Fibroblast of pulmonary artery (primary cell): ENCODE results near the gene PJA1.

Experiments
- DNase-seq: peaks from one replicate; pipeline ENCODE4 v3.0.0-alpha.2; 2010; ENCODE audit warnings: low read depth
- H3K4me3 ChIP-seq: replicated peaks from 2 replicates; pipeline ENCODE4 v1.5.1; 2011; ENCODE audit warnings: low read depth, mild to moderate bottlenecking, control low read depth, low read length, moderate library complexity
- TF ChIP-seq, protein P1 (sequence below): IDR thresholded peaks from 2 replicates; pipeline ENCODE4 v1.5.1; 2011; ENCODE audit warnings: mild to moderate bottlenecking, control low read depth, low read length, inconsistent platforms; ENCODE audit errors: missing control alignments

Gene PJA1

DNA sequence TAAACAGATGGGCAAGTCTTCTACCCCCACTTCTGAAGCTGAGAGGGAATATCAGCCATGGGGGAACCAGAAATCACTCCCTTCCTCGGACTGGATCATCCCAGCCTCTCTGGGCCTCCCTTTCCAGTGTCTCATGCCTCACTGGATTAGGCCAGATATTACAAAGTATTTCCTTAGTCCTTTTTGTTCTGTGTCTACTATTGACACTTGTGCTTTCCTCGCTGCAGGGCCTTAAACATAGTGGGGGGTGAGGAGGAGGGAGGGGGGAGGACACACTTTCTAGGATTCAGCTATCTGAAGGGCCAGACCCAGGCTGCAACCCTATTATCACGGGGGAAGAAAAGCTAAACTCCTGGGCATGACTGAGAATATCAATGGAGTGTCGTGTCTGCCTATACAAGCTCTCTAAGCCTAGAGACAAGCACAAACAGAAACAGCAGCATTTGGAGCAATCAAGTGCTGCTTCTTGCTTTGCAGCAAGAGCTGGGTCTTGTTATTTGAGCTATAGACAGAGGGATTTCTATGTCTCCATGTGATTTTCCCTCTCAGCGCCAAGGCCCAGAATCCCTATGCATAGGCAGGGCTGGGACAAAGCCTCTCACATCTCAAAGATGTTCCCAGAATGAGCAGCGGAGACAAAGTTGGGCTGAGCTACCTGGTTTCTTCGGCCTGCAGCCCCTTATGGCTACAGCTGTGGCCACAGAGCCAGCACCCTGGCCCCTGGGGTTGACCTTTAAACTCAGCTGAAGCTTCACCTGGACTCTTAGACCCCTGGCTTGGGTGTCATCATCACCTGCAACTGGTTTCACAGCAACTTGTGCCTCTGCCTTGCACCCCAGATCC, 20.2 kb downstream of the PJA1 start:
- H3K4me3 ChIP-seq, result no peak overlapping the region
- TF ChIP-seq, protein P1, sequence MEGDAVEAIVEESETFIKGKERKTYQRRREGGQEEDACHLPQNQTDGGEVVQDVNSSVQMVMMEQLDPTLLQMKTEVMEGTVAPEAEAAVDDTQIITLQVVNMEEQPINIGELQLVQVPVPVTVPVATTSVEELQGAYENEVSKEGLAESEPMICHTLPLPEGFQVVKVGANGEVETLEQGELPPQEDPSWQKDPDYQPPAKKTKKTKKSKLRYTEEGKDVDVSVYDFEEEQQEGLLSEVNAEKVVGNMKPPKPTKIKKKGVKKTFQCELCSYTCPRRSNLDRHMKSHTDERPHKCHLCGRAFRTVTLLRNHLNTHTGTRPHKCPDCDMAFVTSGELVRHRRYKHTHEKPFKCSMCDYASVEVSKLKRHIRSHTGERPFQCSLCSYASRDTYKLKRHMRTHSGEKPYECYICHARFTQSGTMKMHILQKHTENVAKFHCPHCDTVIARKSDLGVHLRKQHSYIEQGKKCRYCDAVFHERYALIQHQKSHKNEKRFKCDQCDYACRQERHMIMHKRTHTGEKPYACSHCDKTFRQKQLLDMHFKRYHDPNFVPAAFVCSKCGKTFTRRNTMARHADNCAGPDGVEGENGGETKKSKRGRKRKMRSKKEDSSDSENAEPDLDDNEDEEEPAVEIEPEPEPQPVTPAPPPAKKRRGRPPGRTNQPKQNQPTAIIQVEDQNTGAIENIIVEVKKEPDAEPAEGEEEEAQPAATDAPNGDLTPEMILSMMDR, result no peak

DNA sequence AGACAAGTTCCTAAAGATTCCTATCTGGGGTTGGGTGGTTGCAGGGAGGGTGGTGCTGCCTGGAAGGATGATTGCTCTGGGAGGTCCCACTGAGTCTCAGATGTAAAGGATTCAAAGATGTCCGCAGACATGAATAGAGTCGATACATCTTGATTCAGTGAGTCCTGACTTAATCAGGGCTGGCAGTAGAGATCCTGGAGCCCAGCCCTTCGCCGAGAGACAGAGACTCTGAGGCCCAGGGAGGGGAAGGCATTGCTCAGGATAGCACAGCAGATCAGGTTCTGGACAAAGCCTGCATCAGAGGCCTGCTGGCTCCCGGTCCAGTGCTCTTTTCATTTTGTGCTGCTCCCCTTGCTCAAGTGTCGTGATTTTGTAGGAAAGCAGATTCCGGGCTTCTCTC, 21.7 kb downstream of the PJA1 start:
- H3K4me3 ChIP-seq, result no peak overlapping the region
- TF ChIP-seq, protein P1, result no peak
- no peak for DNase-seq

More for the DNA sequence above, 20.2 kb downstream of the PJA1 start:
- DNase-seq, result no peak

DNA sequence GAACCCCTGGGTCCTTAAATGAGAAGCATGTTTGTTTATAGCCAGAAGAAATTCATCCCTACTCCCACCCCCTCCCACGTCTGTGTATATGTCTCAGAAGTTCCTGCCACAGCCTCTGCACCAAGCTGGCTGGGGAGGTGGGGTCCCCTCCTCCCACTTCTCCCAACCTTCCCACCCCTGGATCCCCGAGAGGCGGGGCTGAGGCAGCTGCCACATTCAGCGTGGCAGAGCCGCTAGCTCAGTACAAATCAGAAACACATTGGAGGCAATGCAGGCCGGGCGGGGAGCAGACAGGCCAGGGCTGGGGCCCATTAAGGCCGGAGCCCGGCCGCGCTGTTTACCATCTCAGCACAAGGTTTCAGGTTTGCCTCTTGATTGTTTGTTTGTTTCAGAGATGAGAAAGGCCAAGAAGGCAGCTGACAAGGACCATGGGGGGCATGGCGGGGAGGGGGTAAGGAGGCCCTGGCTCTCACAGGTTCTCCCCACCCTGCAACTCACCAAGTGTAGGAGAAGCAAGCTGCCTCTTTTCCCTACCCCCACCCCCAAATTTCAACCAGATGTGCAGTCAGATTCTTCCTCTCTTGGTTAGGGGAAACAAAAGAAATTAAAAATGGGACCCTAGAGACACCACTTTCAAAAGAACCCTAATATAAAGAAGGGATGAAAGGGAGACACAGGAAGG, 22.3 kb downstream of the PJA1 start:
- TF ChIP-seq, protein P1, result no peak
- no peak overlapping the region for H3K4me3 ChIP-seq
- no peak for DNase-seq

DNA sequence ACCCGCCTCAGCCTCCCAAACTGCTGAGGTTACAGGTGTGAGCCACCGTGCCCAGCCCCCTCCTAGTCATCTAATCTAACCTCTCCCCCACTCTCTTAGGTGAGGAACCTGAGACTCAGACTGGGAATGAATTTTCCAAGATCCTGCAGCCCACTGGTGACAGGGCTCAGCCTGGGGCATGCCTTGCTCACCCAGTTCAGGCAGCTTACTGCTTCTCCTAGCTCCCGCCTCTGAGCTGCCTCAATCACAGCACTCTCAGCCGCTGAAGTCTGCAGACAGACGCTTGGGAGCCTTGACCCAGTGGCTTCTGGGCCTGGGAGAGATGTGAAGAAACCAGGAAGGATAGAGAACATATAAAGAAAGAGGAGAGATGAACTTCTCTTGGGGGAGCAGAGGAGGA, 24.4 kb downstream of the PJA1 start:
- DNase-seq, result no peak

DNA sequence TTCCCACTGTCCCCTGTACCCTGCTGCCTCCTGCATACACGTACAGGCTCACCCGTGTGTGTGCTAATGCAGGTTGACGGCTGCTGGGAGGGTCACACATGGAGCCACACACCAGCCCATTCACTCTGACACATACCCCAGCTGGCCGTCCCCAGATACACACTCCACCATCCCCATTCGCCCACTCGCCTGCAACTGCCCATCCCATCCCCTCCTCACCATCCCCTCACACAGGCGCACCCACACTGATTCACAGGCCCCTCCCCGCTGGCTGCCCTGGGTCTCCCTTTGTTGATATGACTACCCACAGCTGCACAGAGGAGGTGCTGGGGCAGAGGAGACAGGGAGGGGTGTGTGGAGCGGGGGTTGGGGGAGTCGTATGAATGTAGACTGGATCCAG, 25.7 kb downstream of the PJA1 start:
- no peak overlapping the region for H3K4me3 ChIP-seq
- no peak for DNase-seq
- TF ChIP-seq, protein P1, result no peak

More for the DNA sequence above, 24.4 kb downstream of the PJA1 start:
- no peak overlapping the region for H3K4me3 ChIP-seq
- TF ChIP-seq, protein P1, result no peak

DNA sequence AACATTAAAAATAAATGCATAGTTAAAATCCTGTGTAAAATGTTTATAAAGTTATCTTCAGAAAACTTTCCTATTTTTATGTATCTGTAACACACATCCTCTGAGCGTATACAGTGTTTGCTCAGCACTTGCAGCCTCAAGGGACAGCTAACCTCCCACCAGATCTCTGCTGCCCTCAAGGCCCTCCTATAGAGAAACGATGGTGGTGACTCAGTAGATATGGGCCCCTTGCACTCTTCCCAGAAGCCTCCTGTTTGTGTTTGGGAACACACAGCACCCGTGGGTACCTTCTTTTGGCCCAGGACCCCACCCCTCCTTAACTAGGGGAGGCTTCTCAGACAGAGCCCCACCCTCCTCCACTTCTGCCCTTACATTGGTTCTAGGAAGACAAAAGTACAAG, 26.7 kb downstream of the PJA1 start:
- TF ChIP-seq, protein P1, result no peak
- H3K4me3 ChIP-seq, result no peak overlapping the region
- DNase-seq, result peak; percentile 21
